CD4-positive, CD25-positive, alpha-beta regulatory T cell (primary cell): ENCODE measurements around the gene ERAP2. TPM values are rescaled to one million over a fixed set of nuclear protein-coding genes. Genes with fewer than 3 reads are reported as not detected.

Source experiments
- ATAC-seq, 2 donors: fragments of 150-1000 bp; cut with Tn5 transposase; one replicate each; pipeline ENCODE4 v1.10.0; 2021; ENCODE audit warnings: low read depth in 2 of 2, moderate number of reproducible peaks in 2 of 2, moderate library complexity in 1 of 2
- DNase-seq, 3 donors: peaks; one replicate each; pipeline versions ENCODE4 v3.0.0 to v3.0.0-alpha.2; 2012 to 2022; ENCODE audit warnings: mixed read lengths in 1 of 3
- H3K27ac ChIP-seq: one replicate; pipeline ENCODE4 v1.7.0; 2013; ENCODE audit warnings: mild to moderate bottlenecking, low read length; ENCODE audit not compliant: insufficient read depth, poor library complexity, severe bottlenecking
- H3K27me3 ChIP-seq: one replicate; pipeline ENCODE4 v1.7.0; 2013; ENCODE audit warnings: low read length; ENCODE audit not compliant: control insufficient read depth, insufficient read depth
- H3K36me3 ChIP-seq: one replicate; pipeline ENCODE4 v1.7.0; 2013; ENCODE audit warnings: mild to moderate bottlenecking, low read length, moderate library complexity; ENCODE audit not compliant: control insufficient read depth, insufficient read depth
- H3K4me1 ChIP-seq: 2 replicates; pipeline ENCODE4 v1.7.0; 2013; ENCODE audit warnings: mild to moderate bottlenecking, low read length; ENCODE audit not compliant: insufficient read depth, control insufficient read depth, poor library complexity, severe bottlenecking
- H3K4me3 ChIP-seq: one replicate; pipeline ENCODE4 v1.7.0; 2013; ENCODE audit warnings: low read depth, mild to moderate bottlenecking, low read length, moderate library complexity
- H3K9me3 ChIP-seq, 2 experiments: 1 replicate in 1 of 2; 2 replicates in 1 of 2; pipeline ENCODE4 v1.7.0; 2013; ENCODE audit warnings: low read length in 2 of 2, mild to moderate bottlenecking in 1 of 2, moderate library complexity in 1 of 2; ENCODE audit not compliant: control insufficient read depth in 2 of 2
- H3K27ac Mint-ChIP-seq, 3 donors: one replicate each; pipeline ENCODE4 v1.8.0; 2020 to 2022; ENCODE audit warnings: mild to moderate bottlenecking in 3 of 3, mixed read lengths in 3 of 3, moderate library complexity in 2 of 3
- H3K27me3 Mint-ChIP-seq: one replicate; pipeline ENCODE4 v1.8.0; 2022; ENCODE audit warnings: mild to moderate bottlenecking, mixed read lengths
- H3K36me3 Mint-ChIP-seq: one replicate; pipeline ENCODE4 v1.8.0; 2020; ENCODE audit warnings: mixed read lengths
- H3K4me1 Mint-ChIP-seq, 4 donors: one replicate each; pipeline ENCODE4 v1.8.0; 2020 to 2022; ENCODE audit warnings: mixed read lengths in 4 of 4, mild to moderate bottlenecking in 1 of 4
- H3K4me3 Mint-ChIP-seq, 4 donors: one replicate each; pipeline ENCODE4 v1.8.0; 2020 to 2022; ENCODE audit warnings: mild to moderate bottlenecking in 4 of 4, mixed read lengths in 4 of 4, moderate library complexity in 3 of 4
- H3K9me3 Mint-ChIP-seq, 7 donors: one replicate each; pipeline ENCODE4 v1.8.0; 2020 to 2022; ENCODE audit warnings: mixed read lengths in 7 of 7, mild to moderate bottlenecking in 3 of 7, moderate library complexity in 2 of 7
- polyA plus RNA-seq, 4 donors: library from polyadenylated mRNA; unstranded; fragments of 300-500 nt; fragmentation: Illumina TruSeq; gene quantifications; one replicate each; pipeline ENCODE4 v1.2.3, GENCODE V29; 2021
- total RNA-seq: library from RNA; stranded (reverse); gene quantifications from one replicate; pipeline ENCODE4 v1.2.3, GENCODE V29; 2022

Gene ERAP2
- total and polyA plus RNA-seq, 5 donors from 2014 or later = 9.5 to 134 (median 117) TPM

- no peaks in the 10 kb centered on the region for H3K9me3 Mint-ChIP-seq
- Histone ChIP-seq H3K27me3 (no peaks in the 10 kb centered on the region), H3K4me1 (peaks cover 73% of the 10 kb centered on the region), H3K4me3 (peak overlapping the region; percentile 78), H3K9me3 (no peaks in the 10 kb centered on the region), H3K27ac (peak overlapping the region; percentile 51), H3K36me3 (peaks cover 70% of the 10 kb centered on the region)
- H3K27me3 Mint-ChIP-seq = no peaks in the 10 kb centered on the region
- H3K4me3 Mint-ChIP-seq = peak overlapping the region; percentile 27 to 83 (median 67)
- ATAC-seq (no peak), DNase-seq (no peak)
- peaks cover 75% of the 10 kb centered on the region for H3K36me3 Mint-ChIP-seq
- H3K4me1 Mint-ChIP-seq = peaks cover 52 to 80% (median 74%) of the 10 kb centered on the region in 4 donors
- peak overlapping the region; percentile 78 to 95 (median 79) for H3K27ac Mint-ChIP-seq
Observed at GRCh38 chr5:96883871-96884270, 7.6 kb downstream of the ERAP2 start.

GRCh38 chr5:96884995-96885394, 8.7 kb downstream of the ERAP2 start:
- Mint-ChIP-seq H3K4me1 (peaks cover 51 to 79% (median 72%) of the 10 kb centered on the region in 4 donors), H3K27me3 (no peaks in the 10 kb centered on the region), H3K36me3 (peaks cover 78% of the 10 kb centered on the region), H3K9me3 (no peaks in the 10 kb centered on the region), H3K4me3 (peak overlapping the region; percentile 39 to 78 (median 62)), H3K27ac (peak overlapping the region; percentile 95 to 97 (median 95))
- Histone ChIP-seq H3K27me3 (no peaks in the 10 kb centered on the region), H3K36me3 (peaks cover 79% of the 10 kb centered on the region), H3K4me1 (peaks cover 62% of the 10 kb centered on the region), H3K27ac (peak overlapping the region; percentile 75), H3K9me3 (no peaks in the 10 kb centered on the region), H3K4me3 (peak overlapping the region; percentile 69)
- ATAC-seq = no peak
- DNase-seq = no peak

- no peaks in the 10 kb centered on the region for H3K27me3 Mint-ChIP-seq
- Histone ChIP-seq H3K4me3 (peak overlapping the region; percentile 69), H3K4me1 (peaks cover 54% of the 10 kb centered on the region), H3K27ac (peak overlapping the region; percentile 75), H3K27me3 (no peaks in the 10 kb centered on the region), H3K36me3 (peaks cover 79% of the 10 kb centered on the region), H3K9me3 (no peaks in the 10 kb centered on the region)
- peak overlapping the region; percentile 37 to 78 (median 73) for H3K4me3 Mint-ChIP-seq
- DNase-seq (peak in 2 of 3 donors; percentile 66 to 76), ATAC-seq (peak; percentile 88 to 89)
- H3K36me3 Mint-ChIP-seq = peaks cover 72% of the 10 kb centered on the region
- H3K4me1 Mint-ChIP-seq = peaks cover 44 to 72% (median 65%) of the 10 kb centered on the region in 4 donors
- H3K27ac Mint-ChIP-seq = peak overlapping the region; percentile 95 to 97 (median 95)
- H3K9me3 Mint-ChIP-seq = no peaks in the 10 kb centered on the region
Observed at GRCh38 chr5:96885518-96886338, 9.4 kb downstream of the ERAP2 start.

- Mint-ChIP-seq H3K4me1 (peaks cover 26 to 62% (median 52%) of the 10 kb centered on the region in 4 donors), H3K27ac (peak overlapping the region; percentile 29 to 97 (median 77)), H3K27me3 (no peaks in the 10 kb centered on the region), H3K36me3 (peaks cover 50% of the 10 kb centered on the region), H3K9me3 (no peaks in the 10 kb centered on the region), H3K4me3 (peak overlapping the region in 1 of 4 donors; percentile 17)
- Histone ChIP-seq H3K36me3 (peaks cover 75% of the 10 kb centered on the region), H3K27ac (peak overlapping the region; percentile 35), H3K4me1 (peaks cover 29% of the 10 kb centered on the region), H3K27me3 (no peaks in the 10 kb centered on the region), H3K4me3 (peak overlapping the region; percentile 5), H3K9me3 (no peaks in the 10 kb centered on the region)
- ATAC-seq (peak in 1 of 2 donors; percentile 16), DNase-seq (peak in 1 of 3 donors; percentile 21)
Observed at GRCh38 chr5:96893342-96893741, 17.0 kb downstream of the ERAP2 start.

GRCh38 chr5:96896276-96896675, 20.0 kb downstream of the ERAP2 start:
- no peaks in the 10 kb centered on the region for H3K27me3 Mint-ChIP-seq
- Histone ChIP-seq H3K4me1 (peaks cover 29% of the 10 kb centered on the region), H3K9me3 (no peaks in the 10 kb centered on the region), H3K36me3 (peaks cover 74% of the 10 kb centered on the region), H3K27ac (peak overlapping the region; percentile 87), H3K4me3 (peak overlapping the region; percentile 85), H3K27me3 (no peaks in the 10 kb centered on the region)
- H3K9me3 Mint-ChIP-seq = no peaks in the 10 kb centered on the region
- H3K4me3 Mint-ChIP-seq = peak overlapping the region; percentile 68 to 90 (median 78)
- peaks cover 45% of the 10 kb centered on the region for H3K36me3 Mint-ChIP-seq
- DNase-seq (peak in 2 of 3 donors; percentile 59 to 89), ATAC-seq (peak; percentile 69 to 84)
- H3K27ac Mint-ChIP-seq = peak overlapping the region; percentile 89 to 99 (median 90)
- H3K4me1 Mint-ChIP-seq = peaks cover 22 to 62% (median 47%) of the 10 kb centered on the region in 4 donors

GRCh38 chr5:96896806-96897205, 20.5 kb downstream of the ERAP2 start:
- Histone ChIP-seq H3K4me1 (peaks cover 29% of the 10 kb centered on the region), H3K27me3 (no peaks in the 10 kb centered on the region), H3K27ac (peak overlapping the region; percentile 87), H3K4me3 (peak overlapping the region; percentile 85), H3K36me3 (peaks cover 75% of the 10 kb centered on the region), H3K9me3 (no peaks in the 10 kb centered on the region)
- H3K4me3 Mint-ChIP-seq = peak overlapping the region; percentile 68 to 90 (median 78)
- no peaks in the 10 kb centered on the region for H3K27me3 Mint-ChIP-seq
- ATAC-seq (peak; percentile 23 to 50), DNase-seq (no peak)
- H3K4me1 Mint-ChIP-seq = peaks cover 27 to 61% (median 50%) of the 10 kb centered on the region in 4 donors
- peak overlapping the region; percentile 89 to 99 (median 90) for H3K27ac Mint-ChIP-seq
- peaks cover 50% of the 10 kb centered on the region for H3K36me3 Mint-ChIP-seq
- no peaks in the 10 kb centered on the region for H3K9me3 Mint-ChIP-seq

- H3K4me3 ChIP-seq = no peak overlapping the region
- Mint-ChIP-seq H3K27ac (peak overlapping the region; percentile 50 to 62 (median 59)), H3K4me3 (no peak overlapping the region), H3K9me3 (no peaks in the 10 kb centered on the region), H3K27me3 (no peaks in the 10 kb centered on the region), H3K4me1 (peaks cover 25 to 34% (median 27%) of the 10 kb centered on the region in 4 donors), H3K36me3 (peaks cover 49% of the 10 kb centered on the region)
- H3K27ac ChIP-seq = no peak overlapping the region
- no peaks in the 10 kb centered on the region for H3K9me3 ChIP-seq
- ATAC-seq (no peak), DNase-seq (no peak)
- H3K36me3 ChIP-seq = peaks cover 85% of the 10 kb centered on the region
- no peaks in the 10 kb centered on the region for H3K27me3 ChIP-seq
- peaks cover 9% of the 10 kb centered on the region for H3K4me1 ChIP-seq
Observed at GRCh38 chr5:96901384-96901783, 25.1 kb downstream of the ERAP2 start.
